B cell (primary cell): ENCODE results near the gene PRL. TPM values are rescaled to one million over a fixed set of nuclear protein-coding genes. Genes with fewer than 3 reads are reported as not detected.

ENCODE experiments used
- ATAC-seq: fragments of 200-7000 bp; cut with Tn5 transposase; one replicate; pipeline ENCODE4 v1.10.0; 2021; ENCODE audit warnings: low read depth, mild to moderate bottlenecking, moderate number of reproducible peaks, moderate library complexity
- CTCF ChIA-PET: fragments of 350-600 bp; sonication (Branson Sonifier 250); formaldehyde crosslinking; loops from one replicate; lab custom pipeline; 2021; ENCODE audit warnings: antibody characterized with exemption, inconsistent platforms; lab: Charles Lee
- POLR2A ChIA-PET: fragments of 350-600 bp; sonication (Branson Sonifier 250); formaldehyde crosslinking; loops from one replicate; lab custom pipeline; 2021; ENCODE audit warnings: antibody characterized with exemption; lab: Charles Lee
- DNase-seq: peaks from one replicate; pipeline ENCODE4 v3.0.0; 2013
- H2AFZ ChIP-seq: 2 replicates; pipeline ENCODE4 v1.6.1; 2012; ENCODE audit warnings: mild to moderate bottlenecking, low read depth, low read length; ENCODE audit not compliant: insufficient read depth, poor library complexity, severe bottlenecking
- H3K27ac ChIP-seq, 2 donors: 1 replicate in 1 of 2; 2 replicates in 1 of 2; pipeline ENCODE4 v1.5.1; 2012 to 2013; ENCODE audit warnings: low read length in 2 of 2, mild to moderate bottlenecking in 2 of 2, moderate library complexity in 1 of 2
- H3K27me3 ChIP-seq, 4 experiments: fragments of 200-600 bp in 1 of 4; sonication (generic) in 1 of 4; replicated peaks in 1 of 4; 1 replicate in 2 of 4; 2 replicates in 2 of 4; pipeline versions ENCODE4 v1.6.1 to v1.7.0; 2013 to 2016; ENCODE audit warnings: low read length in 3 of 4, mild to moderate bottlenecking in 2 of 4, mixed read lengths in 1 of 4, moderate library complexity in 1 of 4; ENCODE audit not compliant: insufficient read depth in 4 of 4, control insufficient read depth in 3 of 4; ENCODE audit errors: control extremely low read depth in 1 of 4
- H3K36me3 ChIP-seq, 2 experiments: replicated peaks in 1 of 2; 1 replicate in 1 of 2; 2 replicates in 1 of 2; pipeline versions ENCODE4 v1.6.1 to v1.7.1; 2013; ENCODE audit warnings: low read length in 1 of 2; ENCODE audit not compliant: insufficient read depth in 2 of 2, control insufficient read depth in 1 of 2; ENCODE audit errors: control extremely low read depth in 1 of 2, extremely low read depth in 1 of 2
- H3K4me1 ChIP-seq, 2 donors: fragments of 200-600 bp in 1 of 2; sonication (generic) in 1 of 2; 1 replicate in 1 of 2; 2 replicates in 1 of 2; pipeline versions ENCODE4 v1.5.1 to v1.6.1; 2013 to 2017; ENCODE audit warnings: low read length in 2 of 2; ENCODE audit not compliant: control insufficient read depth in 2 of 2, insufficient read depth in 2 of 2
- H3K4me2 ChIP-seq: replicated peaks from 2 replicates; pipeline ENCODE3; 2012; ENCODE audit warnings: mild to moderate bottlenecking, low read depth, low read length; ENCODE audit not compliant: poor library complexity, severe bottlenecking
- H3K4me3 ChIP-seq, 5 experiments: fragments of 200-600 bp in 1 of 5; sonication (generic) in 1 of 5; 1 replicate in 3 of 5; 2 replicates in 2 of 5; pipeline versions ENCODE4 v1.5.1 to v1.7.0; 2011 to 2016; ENCODE audit warnings: low read length in 4 of 5, mild to moderate bottlenecking in 4 of 5, low read depth in 2 of 5, control low read depth in 1 of 5, moderate library complexity in 1 of 5; ENCODE audit not compliant: insufficient read depth in 1 of 5; ENCODE audit errors: control extremely low read depth in 1 of 5, extremely low read depth in 1 of 5
- H3K79me2 ChIP-seq: fragments of 200-600 bp; sonication (generic); one replicate; pipeline ENCODE4 v1.6.0; 2016; ENCODE audit warnings: low read length; ENCODE audit not compliant: control insufficient read depth, insufficient read depth
- H3K9ac ChIP-seq: fragments of 200-600 bp; sonication (generic); 2 replicates; pipeline ENCODE4 v1.6.1; 2017; ENCODE audit warnings: mild to moderate bottlenecking, low read length, moderate library complexity
- H3K9me3 ChIP-seq, 3 donors: one replicate each; pipeline versions ENCODE4 v1.6.1 to v1.7.1; 2013; ENCODE audit warnings: low read length in 2 of 3; ENCODE audit not compliant: control insufficient read depth in 2 of 3, insufficient read depth in 1 of 3; ENCODE audit errors: control extremely low read depth in 1 of 3
- H4K20me1 ChIP-seq: 2 replicates; pipeline ENCODE4 v1.6.0; 2012; ENCODE audit warnings: mild to moderate bottlenecking, low read length; ENCODE audit not compliant: insufficient read depth, control insufficient read depth, poor library complexity, severe bottlenecking
- H3K27ac Mint-ChIP-seq: one replicate; pipeline ENCODE4 v1.8.0; 2021; ENCODE audit warnings: mixed read lengths
- H3K27me3 Mint-ChIP-seq: one replicate; pipeline ENCODE4 v1.8.0; 2021; ENCODE audit warnings: mixed read lengths
- H3K4me1 Mint-ChIP-seq: one replicate; pipeline ENCODE4 v1.8.0; 2021; ENCODE audit warnings: mixed read lengths
- H3K4me3 Mint-ChIP-seq: one replicate; pipeline ENCODE4 v1.8.0; 2021; ENCODE audit warnings: mixed read lengths
- H3K9me3 Mint-ChIP-seq: one replicate; pipeline ENCODE4 v1.8.0; 2022; ENCODE audit warnings: mixed read lengths; ENCODE audit not compliant: insufficient read depth
- CTCF ChIP-seq: fragments of 200-600 bp; IDR thresholded peaks from one replicate; pipeline ENCODE4 v1.8.0; 2022; ENCODE audit warnings: antibody characterized with exemption, mild to moderate bottlenecking
- EZH2 ChIP-seq: IDR thresholded peaks from 2 replicates; pipeline ENCODE4 v1.6.1; 2012; ENCODE audit warnings: borderline replicate concordance, low read depth, mild to moderate bottlenecking, moderate library complexity, low read length; ENCODE audit not compliant: insufficient read depth, poor library complexity, severe bottlenecking
- WGBS: methylation state at CpG from one replicate; pipeline ENCODE4 v1.1.5; 2013; ENCODE audit warnings: missing lambda C conversion rate; ENCODE audit not compliant: insufficient coverage; 5-methylcytosine and 5-hydroxymethylcytosine counted together
- intact Hi-C: fragments of 100-400 bp; cut with micrococcal nuclease; formaldehyde crosslinking; loops from one replicate; pipeline ENCODE4 v1.10.0; 2022
- polyA plus RNA-seq: library from polyadenylated mRNA; depleted of rRNA; stranded (reverse); fragments of >200 nt; gene quantifications from 2 replicates; pipeline ENCODE4 v1.2.3, GENCODE V29; 2012
- total RNA-seq, 2 donors: library from RNA; stranded (reverse); fragments of 120-200 nt in 1 of 2; gene quantifications; 1 replicate in 1 of 2; 2 replicates in 1 of 2; pipeline versions ENCODE4 v1.2.3 to v1.2.4, GENCODE V29; 2013 to 2022

Gene PRL
- total and polyA plus RNA-seq, 2 donors (not counting 1 experiment from before 2014, with no cell fraction given), result not detected

GRCh38 chr6:22298475-22298890 lies 1.6 kb upstream of the PRL start:
- Histone ChIP-seq H3K4me1 (no peaks in the 10 kb centered on the region), H3K79me2 (no peaks in the 10 kb centered on the region), H3K9ac (no peak overlapping the region), H3K9me3 (no peaks in the 10 kb centered on the region), H3K27ac (no peak overlapping the region), H3K27me3 (no peaks in the 10 kb centered on the region), H3K36me3 (no peaks in the 10 kb centered on the region), H2AFZ (no peak overlapping the region), H3K4me3 (no peak overlapping the region), H3K4me2 (no peak overlapping the region), H4K20me1 (no peaks in the 10 kb centered on the region)
- no CpG with 5 or more reads among the region's 1 CpG for WGBS
- POLR2A ChIA-PET, result no interaction called here
- Mint-ChIP-seq H3K9me3 (no peaks in the 10 kb centered on the region), H3K27ac (no peak overlapping the region), H3K4me3 (no peak overlapping the region), H3K27me3 (no peaks in the 10 kb centered on the region), H3K4me1 (peaks cover 4% of the 10 kb centered on the region)
- intact Hi-C loops, result no loop called here
- CTCF ChIA-PET, result no interaction called here
- DNase-seq, result no peak
- TF ChIP-seq CTCF (no peak), EZH2 (no peak)
- no peak for ATAC-seq

- Mint-ChIP-seq H3K27ac (no peak overlapping the region), H3K4me3 (no peak overlapping the region), H3K9me3 (no peaks in the 10 kb centered on the region), H3K27me3 (no peaks in the 10 kb centered on the region), H3K4me1 (no peaks in the 10 kb centered on the region)
- ChIA-PET POLR2A (no interaction called here), CTCF (no interaction called here)
- no peak overlapping the region for H3K4me3 ChIP-seq
- no peaks in the 10 kb centered on the region for H3K36me3 ChIP-seq
- no peak for ATAC-seq
- H3K27me3 ChIP-seq, result no peaks in the 10 kb centered on the region
- H3K27ac ChIP-seq, result no peak overlapping the region
- no CpG with 5 or more reads among the region's 1 CpG for WGBS
- TF ChIP-seq CTCF, result no peak
- no peak for TF ChIP-seq EZH2
- DNase-seq, result no peak
- no peaks in the 10 kb centered on the region for H3K9me3 ChIP-seq
- H2AFZ ChIP-seq, result no peak overlapping the region
- no peak overlapping the region for H3K4me2 ChIP-seq
- no peaks in the 10 kb centered on the region for H3K79me2 ChIP-seq
- intact Hi-C loops, result no loop called here
- H3K4me1 ChIP-seq, result no peaks in the 10 kb centered on the region
- H3K9ac ChIP-seq, result no peak overlapping the region
- H4K20me1 ChIP-seq, result no peaks in the 10 kb centered on the region
Observed at GRCh38 chr6:22296067-22296466, 769 bp downstream of the PRL start.
